Prostate gland (tissue), 2 donors: ENCODE data around the gene TECRL.

Experiments used
- POLR2A ChIP-seq: fragments of 450-650 bp; IDR thresholded peaks from one replicate; pipeline ENCODE4 v1.6.1; 2016; ENCODE audit warnings: antibody characterized with exemption, mild to moderate bottlenecking
- POLR2AphosphoS5 ChIP-seq: sonication (generic); formaldehyde crosslinking; IDR thresholded peaks from one replicate; pipeline ENCODE4 v1.6.1; 2017; ENCODE audit warnings: antibody characterized with exemption
- TF ChIP-seq, protein P1 (sequence below), 4 experiments: fragments of 200-600 bp in 2 of 4; fragments of 450-650 bp in 2 of 4; sonication (generic) in 2 of 4; IDR thresholded peaks; 1 replicate in 3 of 4; 2 replicates in 1 of 4; pipeline ENCODE4 v1.5.1; 2016 to 2019; ENCODE audit warnings: antibody characterized with exemption in 4 of 4, mild to moderate bottlenecking in 2 of 4, moderate library complexity in 2 of 4

- no peak for TF ChIP-seq POLR2AphosphoS5
- TF ChIP-seq, protein P1, sequence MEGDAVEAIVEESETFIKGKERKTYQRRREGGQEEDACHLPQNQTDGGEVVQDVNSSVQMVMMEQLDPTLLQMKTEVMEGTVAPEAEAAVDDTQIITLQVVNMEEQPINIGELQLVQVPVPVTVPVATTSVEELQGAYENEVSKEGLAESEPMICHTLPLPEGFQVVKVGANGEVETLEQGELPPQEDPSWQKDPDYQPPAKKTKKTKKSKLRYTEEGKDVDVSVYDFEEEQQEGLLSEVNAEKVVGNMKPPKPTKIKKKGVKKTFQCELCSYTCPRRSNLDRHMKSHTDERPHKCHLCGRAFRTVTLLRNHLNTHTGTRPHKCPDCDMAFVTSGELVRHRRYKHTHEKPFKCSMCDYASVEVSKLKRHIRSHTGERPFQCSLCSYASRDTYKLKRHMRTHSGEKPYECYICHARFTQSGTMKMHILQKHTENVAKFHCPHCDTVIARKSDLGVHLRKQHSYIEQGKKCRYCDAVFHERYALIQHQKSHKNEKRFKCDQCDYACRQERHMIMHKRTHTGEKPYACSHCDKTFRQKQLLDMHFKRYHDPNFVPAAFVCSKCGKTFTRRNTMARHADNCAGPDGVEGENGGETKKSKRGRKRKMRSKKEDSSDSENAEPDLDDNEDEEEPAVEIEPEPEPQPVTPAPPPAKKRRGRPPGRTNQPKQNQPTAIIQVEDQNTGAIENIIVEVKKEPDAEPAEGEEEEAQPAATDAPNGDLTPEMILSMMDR (IDR thresholded peaks at IDR 0.05), result no peak
- TF ChIP-seq POLR2A, result no peak
Measured at GRCh38 chr4:64368741-64369140, 40.5 kb downstream of the TECRL start.
